HCT116 (cell line): ENCODE results near the gene A3GALT2. TPM values are rescaled to one million over a fixed set of nuclear protein-coding genes. Genes with fewer than 3 reads are reported as not detected.

Experiments used
- ATAC-seq: fragments of 200-7000 bp; cut with Tn5 transposase; 2 replicates; pipeline ENCODE4 v1.9.1; 2020; ENCODE audit warnings: mild to moderate bottlenecking, moderate library complexity
- BruUV-seq: library from RNA; stranded (reverse); fragments of 400-500 nt; replicated peaks from 2 replicates; lab custom pipeline; 2021; lab: Mats Ljungman, UMichigan
- CTCF ChIA-PET: fragments of 300-600 bp; sonication (Branson Sonifier 250); formaldehyde crosslinking; loops from one replicate; lab custom pipeline; 2021; ENCODE audit warnings: antibody characterized with exemption; lab: Charles Lee
- POLR2A ChIA-PET: fragments of 300-600, 350-600 bp; sonication (Branson Sonifier 250); formaldehyde crosslinking; loops from one replicate; lab custom pipeline; 2021; ENCODE audit warnings: antibody characterized with exemption; lab: Charles Lee
- RAD21 ChIA-PET, 2 experiments: fragments of 300-600 bp; sonication (Branson Sonifier 250); formaldehyde crosslinking; loops; one replicate each; lab custom pipeline; 2023; ENCODE audit warnings: low total read pairs in 2 of 2; ENCODE audit not compliant: uncharacterized antibody in 2 of 2, unreplicated experiment in 2 of 2, low non-redundant PET in 1 of 2; lab: Charles Lee
- DNase-seq: peaks from one replicate; pipeline ENCODE4 v3.0.0-alpha.2; 2010; ENCODE audit warnings: low read depth, low spot score
- H2AFZ ChIP-seq: fragments of 200-600 bp; shearing (Covaris generic), sonication (generic); 2 replicates; pipeline ENCODE4 v1.6.1; 2017; ENCODE audit warnings: low read depth, mixed run types, mixed read lengths, antibody characterized with exemption, low read length; ENCODE audit not compliant: poor library complexity, severe bottlenecking
- H3K27ac ChIP-seq: 2 replicates; pipeline ENCODE4 v1.5.1; 2012; ENCODE audit warnings: low read depth, low read length
- H3K27me3 ChIP-seq: fragments of 200-600 bp; sonication (generic); 2 replicates; pipeline ENCODE4 v1.6.1; 2016; ENCODE audit warnings: mixed run types, low read length, mixed read lengths; ENCODE audit not compliant: insufficient read depth
- H3K36me3 ChIP-seq, 2 experiments: fragments of 200-500 bp in 1 of 2; fragments of 200-600 bp in 1 of 2; sonication (Bioruptor generic) in 1 of 2; sonication (generic) in 1 of 2; 2 replicates each; pipeline versions ENCODE4 v1.5.1 to v1.6.1; 2014 to 2016; ENCODE audit warnings: low read length in 2 of 2, inconsistent platforms in 1 of 2, mixed read lengths in 1 of 2, mixed run types in 1 of 2; ENCODE audit not compliant: insufficient read depth in 2 of 2, control insufficient read depth in 1 of 2
- H3K4me1 ChIP-seq, 2 experiments: fragments of 200-600 bp in 1 of 2; sonication (generic) in 1 of 2; 2 replicates each; pipeline versions ENCODE4 v1.5.1 to v1.6.1; 2012 to 2017; ENCODE audit warnings: low read length in 2 of 2, inconsistent platforms in 1 of 2, mild to moderate bottlenecking in 1 of 2, mixed read lengths in 1 of 2, mixed run types in 1 of 2, moderate library complexity in 1 of 2; ENCODE audit not compliant: insufficient read depth in 2 of 2, control insufficient read depth in 1 of 2
- H3K4me2 ChIP-seq: fragments of 200-600 bp; sonication (generic); 2 replicates; pipeline ENCODE4 v1.6.1; 2017; ENCODE audit warnings: mixed run types, low read length, mixed read lengths
- H3K4me3 ChIP-seq, 2 experiments: fragments of 200-600 bp in 1 of 2; sonication (generic) in 1 of 2; replicated peaks in 1 of 2; 2 replicates each; pipeline ENCODE4 v1.5.1; 2011 to 2016; ENCODE audit warnings: low read length in 2 of 2, control low read depth in 1 of 2, low read depth in 1 of 2, mild to moderate bottlenecking in 1 of 2, mixed read lengths in 1 of 2, mixed run types in 1 of 2
- H3K79me2 ChIP-seq: fragments of 200-600 bp; sonication (generic); 2 replicates; pipeline ENCODE4 v1.6.1; 2017; ENCODE audit warnings: mild to moderate bottlenecking, mixed run types, low read length, moderate library complexity, mixed read lengths; ENCODE audit not compliant: insufficient read depth
- H3K9ac ChIP-seq: fragments of 200-600 bp; sonication (generic); 2 replicates; pipeline ENCODE4 v1.6.1; 2016; ENCODE audit warnings: low read length, mixed read lengths
- H3K9me2 ChIP-seq: fragments of 200-600 bp; sonication (generic), shearing (Covaris generic); 2 replicates; pipeline ENCODE4 v1.6.1; 2017; ENCODE audit warnings: mixed run types, mild to moderate bottlenecking, moderate library complexity; ENCODE audit not compliant: insufficient read depth
- H3K9me3 ChIP-seq, 2 experiments: fragments of 200-500 bp in 1 of 2; fragments of 200-600 bp in 1 of 2; sonication (Bioruptor generic) in 1 of 2; sonication (generic) in 1 of 2; 2 replicates each; pipeline ENCODE4 v1.6.1; 2014 to 2017; ENCODE audit warnings: low read length in 2 of 2, mixed read lengths in 2 of 2, inconsistent platforms in 1 of 2, low read depth in 1 of 2, mild to moderate bottlenecking in 1 of 2, mixed run types in 1 of 2, moderate library complexity in 1 of 2; ENCODE audit not compliant: control insufficient read depth in 1 of 2, insufficient read depth in 1 of 2
- H4K20me1 ChIP-seq: fragments of 200-600 bp; sonication (generic), shearing (Covaris generic); 2 replicates; pipeline ENCODE4 v1.6.1; 2017; ENCODE audit warnings: mixed run types, mild to moderate bottlenecking, moderate library complexity; ENCODE audit not compliant: insufficient read depth
- CBX3 ChIP-seq: IDR thresholded peaks from 2 replicates; pipeline ENCODE4 v1.6.1; 2012; ENCODE audit warnings: low read depth
- EGR1 ChIP-seq: IDR thresholded peaks from 2 replicates; pipeline ENCODE4 v1.6.1; 2012; ENCODE audit warnings: low read depth
- EZH2 ChIP-seq: fragments of 200-600 bp; sonication (generic); IDR thresholded peaks from 2 replicates; pipeline ENCODE4 v1.6.1; 2017; ENCODE audit warnings: antibody characterized with exemption, mixed run types
- JUND ChIP-seq: IDR thresholded peaks from 2 replicates; pipeline ENCODE4 v1.6.1; 2012
- POLR2A ChIP-seq: IDR thresholded peaks from 2 replicates; pipeline ENCODE4 v1.7.0; 2011; ENCODE audit warnings: borderline replicate concordance; ENCODE audit not compliant: insufficient read depth, insufficient read length; ENCODE audit errors: extremely low read depth
- POLR2AphosphoS5 ChIP-seq: IDR thresholded peaks from 2 replicates; pipeline ENCODE4 v1.6.1; 2011; ENCODE audit warnings: mild to moderate bottlenecking, low read depth, low read length, moderate library complexity
- SIN3A ChIP-seq: IDR thresholded peaks from 2 replicates; pipeline ENCODE4 v1.6.1; 2012; ENCODE audit warnings: low read depth
- SP1 ChIP-seq: IDR thresholded peaks from 2 replicates; pipeline ENCODE4 v1.6.1; 2012; ENCODE audit warnings: low read depth
- YY1 ChIP-seq: IDR thresholded peaks from 2 replicates; pipeline ENCODE4 v1.6.1; 2011; ENCODE audit warnings: low read length, low read depth, moderate library complexity, mild to moderate bottlenecking; ENCODE audit not compliant: insufficient replicate concordance; ENCODE audit errors: extremely low read depth
- ZFX ChIP-seq: fragments of 450-650 bp; IDR thresholded peaks from 2 replicates; pipeline ENCODE4 v1.6.1; 2017
- intact Hi-C: fragments of 100-400 bp; cut with micrococcal nuclease; formaldehyde crosslinking; loops from 2 replicates; pipeline ENCODE4 v1.10.0; 2022
- total RNA-seq: library from RNA; stranded (reverse); gene quantifications from one replicate; pipeline ENCODE4 v1.2.1, GENCODE V29; 2021; ENCODE audit not compliant: unreplicated experiment
- TF ChIP-seq, protein P1 (sequence below): IDR thresholded peaks from 2 replicates; pipeline ENCODE4 v1.6.1; 2012
- TF ChIP-seq, protein P2 (sequence below): IDR thresholded peaks from 2 replicates; pipeline ENCODE4 v1.6.1; 2012

A3GALT2 gene
- total RNA-seq, 1 experiment from 2014 or later: not detected

DNA sequence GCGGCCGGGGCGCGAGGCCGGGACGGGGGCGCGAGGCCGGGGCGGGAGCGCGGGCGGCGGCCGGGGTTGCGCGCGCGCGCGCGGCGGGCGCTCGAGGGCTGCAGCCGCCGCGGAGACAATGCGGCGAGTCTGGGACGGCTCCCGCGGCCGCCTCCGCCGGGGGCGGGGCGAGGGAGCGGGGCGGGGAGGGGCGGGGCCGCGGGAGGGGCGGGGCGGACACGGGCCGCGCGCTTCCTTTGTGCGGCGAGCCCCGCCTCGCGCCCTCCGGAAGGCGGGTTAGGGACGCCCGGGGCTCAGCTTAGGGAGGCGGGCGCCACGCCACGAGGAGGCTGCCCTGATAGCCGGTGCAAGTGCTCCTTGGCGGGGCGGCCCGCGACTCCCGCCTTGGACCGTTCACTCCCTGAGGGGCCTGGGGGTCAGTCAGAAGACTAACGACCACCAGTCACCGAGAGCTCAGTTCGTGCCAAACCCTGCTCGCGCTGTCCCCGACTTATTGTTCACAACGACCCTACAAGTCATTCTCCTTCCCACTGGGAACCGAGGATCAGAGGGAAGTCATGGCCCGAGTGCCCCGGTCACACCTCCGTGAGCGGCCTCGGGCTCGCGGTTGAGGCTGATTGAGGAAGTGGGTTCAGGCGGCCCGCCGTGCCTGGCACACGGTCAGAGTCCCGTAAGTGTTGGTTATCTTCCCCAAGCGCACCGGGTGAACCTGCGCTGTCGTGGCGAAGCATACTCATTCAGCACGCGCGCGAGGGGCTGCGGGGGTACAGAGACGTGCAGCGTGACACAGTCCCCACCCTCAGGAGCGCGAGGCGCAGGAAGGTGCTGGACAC is 29.1 kb upstream of the A3GALT2 start:
- Histone ChIP-seq H3K4me2 (peak overlapping the region; percentile 96), H3K79me2 (peaks cover 46% of the 10 kb centered on the region), H3K4me1 (peaks cover 25 to 48% of the 10 kb centered on the region in 2 experiments), H3K9me3 (no peaks in the 10 kb centered on the region), H3K9ac (peak overlapping the region; percentile 88), H4K20me1 (no peaks in the 10 kb centered on the region), H3K27me3 (no peaks in the 10 kb centered on the region), H3K9me2 (no peaks in the 10 kb centered on the region), H3K27ac (peak overlapping the region; percentile 85), H3K36me3 (peaks cover 12 to 22% of the 10 kb centered on the region in 2 experiments; a peak in 3 of 4 replicates), H3K4me3 (peak overlapping the region; percentile 69 to 70), H2AFZ (no peak overlapping the region)
- ATAC-seq (peak; percentile 81), DNase-seq (peak; percentile 68)
- ChIA-PET RAD21 (interaction anchor here in 1 of 2 experiments (0.6 kb wide), 1 partner anchor 26 kb away, joined by 5 read pairs; no protein-coding TSS in a partner anchor), POLR2A (interaction anchor here (1.0 kb wide), 1 partner anchor 39 kb away, joined by 3 read pairs; no protein-coding TSS in a partner anchor), CTCF (interaction anchor here (0.6 to 1.1 kb wide), 2 partner anchors 54 to 106 kb away, joined by 3 read pairs; no protein-coding TSS in a partner anchor)
- no TSS peak for BruUV-seq
- intact Hi-C loops: loop anchor here (10.0 kb wide), 2 partner anchors 225 to 255 kb away; no protein-coding TSS in a partner anchor
- TF ChIP-seq JUND (peak; percentile 16; the same call in 1 of the 2 replicates), POLR2AphosphoS5 (peak; percentile 88), ZFX (peak; percentile 81; the same call in 1 of the 2 replicates), CBX3 (0 out of 2 replicates have a peak, but pooled peaks have one; percentile 42), SP1 (peak; percentile 37; the same call in 1 of the 2 replicates), SIN3A (peak; percentile 49), EZH2 (no peak), YY1 (no peak), EGR1 (0 out of 2 replicates have a peak, but pooled peaks have one; percentile 34), POLR2A (no peak)
- TF ChIP-seq, protein P1, sequence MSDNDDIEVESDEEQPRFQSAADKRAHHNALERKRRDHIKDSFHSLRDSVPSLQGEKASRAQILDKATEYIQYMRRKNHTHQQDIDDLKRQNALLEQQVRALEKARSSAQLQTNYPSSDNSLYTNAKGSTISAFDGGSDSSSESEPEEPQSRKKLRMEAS: peak; percentile 84
- TF ChIP-seq, protein P2, sequence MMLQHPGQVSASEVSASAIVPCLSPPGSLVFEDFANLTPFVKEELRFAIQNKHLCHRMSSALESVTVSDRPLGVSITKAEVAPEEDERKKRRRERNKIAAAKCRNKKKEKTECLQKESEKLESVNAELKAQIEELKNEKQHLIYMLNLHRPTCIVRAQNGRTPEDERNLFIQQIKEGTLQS: no peak
